HG02970 (cell line): ENCODE results near the gene CACFD1.

Source experiments
- ATAC-seq: cut with Tn5 transposase; IDR thresholded peaks from one replicate; pipeline ENCODE4 v1.9.1; 2021; ENCODE audit warnings: mild to moderate bottlenecking, moderate library complexity, moderate number of reproducible peaks; ENCODE audit not compliant: unreplicated experiment, low FRiP score

CACFD1 gene

GRCh38 chr9:133513214-133514100, 53.7 kb downstream of the CACFD1 start:
- ATAC-seq = no peak

GRCh38 chr9:133514460-133515239, 54.9 kb downstream of the CACFD1 start:
- no peak for ATAC-seq

- no peak for ATAC-seq
Observed at GRCh38 chr9:133515240-133515610, 55.4 kb downstream of the CACFD1 start.

DNA sequence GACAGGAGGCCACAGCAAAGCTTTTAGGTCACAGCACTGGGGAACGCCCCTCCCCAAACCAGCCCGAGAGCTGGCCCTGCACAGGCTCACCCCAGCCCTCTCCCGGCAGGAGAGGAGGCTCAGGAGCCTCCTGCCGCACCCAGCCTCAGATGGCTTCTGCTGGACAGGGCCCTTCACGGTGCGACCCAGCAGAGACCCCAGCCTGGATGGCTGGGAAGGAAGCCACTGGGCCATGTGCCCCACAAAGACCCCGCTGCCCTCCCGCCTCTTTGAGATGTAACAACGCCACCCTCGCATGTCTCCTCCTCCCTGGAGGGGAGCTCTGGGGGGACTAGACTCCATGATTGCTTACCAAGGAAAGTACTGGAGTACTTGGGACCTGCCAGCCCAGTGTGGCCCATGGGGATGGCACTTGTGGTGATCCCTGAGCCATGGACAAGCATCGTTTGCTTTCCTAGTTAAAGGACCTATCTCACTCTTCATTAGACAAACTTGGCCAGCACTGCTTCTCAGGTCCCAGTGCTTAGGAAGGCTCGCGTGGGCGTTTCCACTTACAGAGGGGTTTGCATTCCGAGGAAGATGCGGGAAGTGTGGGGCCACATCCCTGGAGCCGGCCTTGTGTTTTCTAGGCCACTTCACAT, 56.0 kb downstream of the CACFD1 start:
- no peak for ATAC-seq

DNA sequence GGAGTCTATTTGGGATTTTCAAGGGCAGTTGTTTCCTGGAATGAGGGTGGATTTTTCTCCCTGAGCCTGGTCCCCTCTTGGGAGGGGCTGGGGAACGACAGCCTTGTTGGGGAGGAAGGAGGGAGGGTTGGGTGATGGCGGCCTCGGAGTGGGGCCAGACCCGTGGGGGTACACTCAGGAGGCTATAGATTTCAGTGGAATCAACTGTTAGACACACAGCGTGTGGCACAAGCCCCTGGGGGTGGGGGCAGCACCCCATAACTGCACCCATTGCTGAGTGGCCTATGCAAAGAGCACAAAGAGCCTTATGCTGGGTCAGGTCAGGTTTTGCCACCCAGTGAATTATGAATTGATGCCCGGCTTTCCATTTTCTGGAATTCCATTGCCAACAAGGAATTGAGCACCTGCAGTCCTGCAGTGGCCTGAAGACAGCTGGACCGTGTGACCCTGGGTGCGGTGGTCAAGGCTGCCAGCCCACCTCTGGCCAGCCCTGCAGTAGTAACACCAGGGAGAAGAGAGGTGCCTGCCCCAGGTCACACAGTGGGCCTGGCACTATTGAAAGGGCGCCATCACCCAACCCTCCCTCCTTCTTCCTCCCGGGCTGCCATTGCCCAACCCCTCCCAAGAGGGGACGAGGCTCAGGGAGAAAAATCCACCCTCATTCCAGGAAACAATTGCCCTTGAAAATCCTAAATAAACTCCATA, 56.6 kb downstream of the CACFD1 start:
- ATAC-seq = no peak

GRCh38 chr9:133516961-133517350, 57.2 kb downstream of the CACFD1 start:
- no peak for ATAC-seq

- ATAC-seq = no peak
Observed at GRCh38 chr9:133517711-133518110, 57.9 kb downstream of the CACFD1 start.

DNA sequence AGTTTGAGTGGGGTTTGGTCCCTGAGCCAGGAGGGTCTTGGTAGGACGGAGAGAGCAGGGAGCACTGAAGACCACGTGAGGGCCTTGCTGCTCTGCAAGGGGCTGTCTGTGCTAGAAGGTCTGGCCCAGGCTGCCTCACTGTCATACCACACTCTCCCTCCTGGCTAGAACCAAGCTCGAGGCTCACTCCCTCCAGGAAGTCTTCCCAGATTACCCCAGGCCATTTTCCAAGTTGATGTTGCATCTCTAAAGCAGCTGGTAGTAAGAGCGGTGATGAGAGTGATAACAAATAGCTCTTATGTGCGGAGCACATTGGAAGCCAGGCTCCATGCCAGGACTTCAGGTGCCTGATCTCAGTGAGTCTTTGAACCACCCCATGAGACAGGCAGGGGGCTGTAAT, 58.4 kb downstream of the CACFD1 start:
- no peak for ATAC-seq

DNA sequence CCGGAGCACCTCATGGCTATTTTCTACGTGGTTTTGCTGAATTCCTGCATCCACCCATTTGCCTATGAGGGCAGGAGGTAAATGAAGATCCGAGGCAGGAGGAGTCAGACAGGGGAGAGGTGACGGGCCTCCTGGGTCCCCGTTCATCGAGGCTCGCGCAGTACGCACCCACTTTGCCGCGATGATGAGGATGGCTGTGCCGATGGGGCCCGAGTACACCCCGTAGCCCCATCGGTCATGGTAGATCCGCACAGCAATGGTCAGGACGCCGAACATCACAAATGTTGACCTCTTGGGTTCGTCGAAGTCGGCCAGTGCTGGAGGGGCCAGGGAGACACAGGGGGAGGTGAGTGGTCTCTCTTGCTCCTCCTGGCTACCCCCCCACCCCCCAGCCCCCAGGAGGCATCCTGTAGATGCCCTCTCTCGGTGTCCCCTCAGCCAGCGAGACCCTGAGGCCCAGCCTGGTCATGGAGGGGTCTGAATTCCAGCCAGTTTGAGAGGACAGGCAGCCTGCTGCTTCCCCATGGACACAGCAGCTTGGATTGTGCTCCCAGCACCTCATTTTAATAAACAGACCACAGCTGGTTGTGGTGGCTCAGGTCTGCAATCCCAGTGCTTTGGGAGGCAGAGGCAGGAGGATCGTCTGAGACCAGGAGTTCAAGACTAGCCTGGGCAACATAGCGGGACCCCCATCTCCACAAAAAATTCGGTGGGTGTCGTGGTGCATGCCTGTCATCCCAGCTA, 59.1 kb downstream of the CACFD1 start:
- no peak for ATAC-seq

- no peak for ATAC-seq
Observed at GRCh38 chr9:133519693-133520092, 59.9 kb downstream of the CACFD1 start.

DNA sequence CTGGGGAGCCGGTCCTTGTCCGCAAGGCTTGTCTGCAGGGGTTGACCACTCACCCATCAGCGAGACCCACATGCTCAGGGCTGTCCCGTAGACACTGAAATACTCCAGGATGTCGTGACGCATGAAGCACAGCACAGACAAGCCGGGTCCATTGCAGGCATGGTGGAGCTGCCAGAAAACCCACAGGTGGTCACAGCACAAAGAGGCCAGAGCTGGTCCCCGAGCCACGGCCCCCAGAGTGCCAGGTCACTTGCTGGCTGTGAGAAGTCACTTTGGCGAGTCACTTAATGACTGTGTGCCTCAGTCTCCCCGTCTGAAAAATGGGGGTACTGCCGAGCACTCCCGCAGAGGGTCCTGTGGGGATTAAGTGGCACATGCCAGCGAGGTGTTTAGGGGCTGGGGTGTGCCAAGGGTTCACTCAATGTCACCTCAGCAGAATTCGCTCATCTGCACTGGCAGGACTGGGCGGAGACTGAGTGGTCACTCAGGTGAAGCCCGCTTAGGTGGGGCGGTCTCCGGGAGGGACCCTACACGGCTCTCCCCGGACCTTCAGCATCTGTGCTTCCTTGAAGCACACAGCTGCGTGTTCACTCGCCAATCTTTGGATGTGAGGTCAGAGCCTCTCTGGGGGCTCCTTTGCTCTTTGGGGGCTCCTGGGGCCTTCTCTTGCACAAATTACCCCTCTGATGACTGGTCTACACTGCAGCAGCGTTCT, 60.5 kb downstream of the CACFD1 start:
- ATAC-seq = no peak
